Thyroid gland (tissue), 4 donors: Measurements from ENCODE around the gene ZXDC. TPM values are rescaled to one million over a fixed set of nuclear protein-coding genes. Genes with fewer than 3 reads are reported as not detected.

Experiments used
- DNase-seq, 2 donors: peaks; one replicate each; pipeline ENCODE4 v3.0.0-alpha.2; 2019
- H3K27ac ChIP-seq, 3 donors: fragments of 200-600 bp; sonication (generic); 1 replicate in 2 of 3; 2 replicates in 1 of 3; pipeline ENCODE4 v1.5.1; 2016 to 2019; ENCODE audit warnings: mild to moderate bottlenecking in 1 of 3, moderate library complexity in 1 of 3
- H3K27me3 ChIP-seq: fragments of 200-600 bp; sonication (generic); one replicate; pipeline ENCODE4 v1.5.1; 2019
- H3K36me3 ChIP-seq, 2 donors: fragments of 200-600 bp; sonication (generic); one replicate each; pipeline ENCODE4 v1.5.1; 2016 to 2019
- H3K4me1 ChIP-seq, 2 donors: fragments of 200-600 bp; sonication (generic); one replicate each; pipeline ENCODE4 v1.5.1; 2017 to 2019
- H3K4me3 ChIP-seq, 3 donors: fragments of 200-600 bp; sonication (generic); replicated peaks in 1 of 3; 1 replicate in 2 of 3; 2 replicates in 1 of 3; pipeline ENCODE4 v1.5.1; 2016; ENCODE audit warnings: mild to moderate bottlenecking in 1 of 3
- H3K9me3 ChIP-seq: fragments of 200-600 bp; sonication (generic); one replicate; pipeline ENCODE4 v1.5.1; 2017
- CTCF ChIP-seq, 6 experiments: fragments of 200-600 bp in 3 of 6; fragments of 450-650 bp in 3 of 6; sonication (generic) in 3 of 6; IDR thresholded peaks; one replicate each; pipeline ENCODE4 v1.5.1; 2016 to 2019; ENCODE audit warnings: antibody characterized with exemption in 6 of 6, mild to moderate bottlenecking in 2 of 6, inconsistent platforms in 1 of 6, moderate library complexity in 1 of 6
- POLR2A ChIP-seq, 2 donors: fragments of 450-650 bp; IDR thresholded peaks; one replicate each; pipeline ENCODE4 v1.6.1; 2017; ENCODE audit warnings: antibody characterized with exemption in 2 of 2, mild to moderate bottlenecking in 2 of 2, moderate library complexity in 1 of 2
- WGBS, 2 donors: methylation state at CpG; one replicate each; pipeline ENCODE4 v1.1.5; 2017; 5-methylcytosine and 5-hydroxymethylcytosine counted together
- intact Hi-C: fragments of 100-400 bp; cut with DNase I; formaldehyde crosslinking; loops from one replicate; pipeline ENCODE4 v1.15.1; 2023
- total RNA-seq, 4 donors: library from RNA; depleted of rRNA; stranded (reverse); fragments of >200 nt; gene quantifications; one replicate each; pipeline ENCODE4 v1.2.3, GENCODE V29; 2016

Gene ZXDC
- total RNA-seq, 4 donors from 2014 or later, result 51.5 to 96.8 (median 57.4) TPM

GRCh38 chr3:126522363-126522788 is 46.7 kb upstream of the ZXDC start:
- 0 to 7% methylated on average over 3 to 6 of the region's 6 CpGs for WGBS, 2 donors
- intact Hi-C loops, result loop anchor here (5.0 kb wide), 1 partner anchor 1025 kb away; no protein-coding TSS in a partner anchor
- H3K4me1 ChIP-seq, result peaks cover 0 to 8% of the 10 kb centered on the region in 2 donors
- H3K4me3 ChIP-seq, result no peak overlapping the region
- H3K27me3 ChIP-seq, result no peaks in the 10 kb centered on the region
- H3K9me3 ChIP-seq, result no peaks in the 10 kb centered on the region
- H3K36me3 ChIP-seq, result no peaks in the 10 kb centered on the region
- no peak overlapping the region for H3K27ac ChIP-seq
- TF ChIP-seq CTCF (IDR thresholded peaks at IDR 0.05), result peak; percentile 70 to 98 (median 83)
- TF ChIP-seq POLR2A (IDR thresholded peaks at IDR 0.05), result no peak
- DNase-seq, result peak; percentile 53 to 57

GRCh38 chr3:126521122-126521891 is 45.6 kb upstream of the ZXDC start:
- WGBS, 2 donors, result 79 to 81% methylated on average over 9 to 10 of the region's 11 CpGs
- DNase-seq, result no peak
- intact Hi-C loops, result loop anchor here (5.0 kb wide), 1 partner anchor 1026 kb away; no protein-coding TSS in a partner anchor
- Histone ChIP-seq H3K4me1 (peaks cover 0 to 8% of the 10 kb centered on the region in 2 donors), H3K36me3 (no peaks in the 10 kb centered on the region), H3K27me3 (no peaks in the 10 kb centered on the region), H3K27ac (no peak overlapping the region), H3K4me3 (no peak overlapping the region), H3K9me3 (no peaks in the 10 kb centered on the region)
- TF ChIP-seq POLR2A (IDR thresholded peaks at IDR 0.05) (no peak), CTCF (IDR thresholded peaks at IDR 0.05) (no peak)

GRCh38 chr3:126519506-126520455 is 44.1 kb upstream of the ZXDC start:
- no peak for TF ChIP-seq CTCF (IDR thresholded peaks at IDR 0.05)
- H3K4me3 ChIP-seq, result no peak overlapping the region
- H3K4me1 ChIP-seq, result peaks cover 0 to 8% of the 10 kb centered on the region in 2 donors
- no peaks in the 10 kb centered on the region for H3K36me3 ChIP-seq
- intact Hi-C loops, result loop anchor here (5.0 kb wide), 1 partner anchor 1028 kb away; no protein-coding TSS in a partner anchor
- no peak overlapping the region for H3K27ac ChIP-seq
- H3K27me3 ChIP-seq, result no peaks in the 10 kb centered on the region
- DNase-seq, result no peak
- H3K9me3 ChIP-seq, result no peaks in the 10 kb centered on the region
- WGBS, 2 donors, result 83 to 86% methylated on average over 10 of the region's 10 CpGs

- WGBS, 2 donors, result 53 to 61% methylated on average over 4 of the region's 4 CpGs
- intact Hi-C loops, result no loop called here
- Histone ChIP-seq H3K4me1 (peaks cover 0 to under 1% of the 10 kb centered on the region in 2 donors), H3K4me3 (no peak overlapping the region), H3K27ac (no peak overlapping the region), H3K9me3 (no peaks in the 10 kb centered on the region), H3K27me3 (no peaks in the 10 kb centered on the region), H3K36me3 (no peaks in the 10 kb centered on the region)
- TF ChIP-seq CTCF (IDR thresholded peaks at IDR 0.05) (no peak), POLR2A (IDR thresholded peaks at IDR 0.05) (no peak)
- DNase-seq, result no peak
Measured at GRCh38 chr3:126518779-126519177, 43.1 kb upstream of the ZXDC start.
